Ishikawa (cell line): ENCODE results near the gene KCTD14.
A peak's percentile ranks its signal among the peaks of the same experiment; 100 is the strongest.

ENCODE experiments used
- CEBPB ChIP-seq: IDR thresholded peaks from 2 replicates; pipeline ENCODE4 v1.6.1; 2012
- EGR1 ChIP-seq: IDR thresholded peaks from 2 replicates; pipeline ENCODE4 v1.6.1; 2012
- EP300 ChIP-seq: IDR thresholded peaks from 2 replicates; pipeline ENCODE4 v1.6.1; 2012; ENCODE audit warnings: borderline replicate concordance
- FOXM1 ChIP-seq: IDR thresholded peaks from 2 replicates; pipeline ENCODE4 v1.6.1; 2012; ENCODE audit warnings: low read depth, borderline replicate concordance
- MAX ChIP-seq: IDR thresholded peaks from 2 replicates; pipeline ENCODE4 v1.6.1; 2012
- NFIC ChIP-seq: IDR thresholded peaks from 2 replicates; pipeline ENCODE4 v1.6.1; 2012
- RAD21 ChIP-seq: IDR thresholded peaks from 2 replicates; pipeline ENCODE4 v1.6.1; 2012; ENCODE audit warnings: low read depth
- TAF1 ChIP-seq: IDR thresholded peaks from 2 replicates; pipeline ENCODE4 v1.6.1; 2012; ENCODE audit warnings: low read depth, mild to moderate bottlenecking
- TEAD4 ChIP-seq: IDR thresholded peaks from 2 replicates; pipeline ENCODE4 v1.6.1; 2012
- YY1 ChIP-seq: IDR thresholded peaks from 2 replicates; pipeline ENCODE4 v1.6.1; 2012; ENCODE audit warnings: low read depth
- ZBTB7A ChIP-seq: IDR thresholded peaks from 2 replicates; pipeline ENCODE4 v1.6.1; 2012; ENCODE audit warnings: low read depth
- TF ChIP-seq, protein P1 (sequence below): IDR thresholded peaks from 2 replicates; pipeline ENCODE4 v1.6.1; 2012; ENCODE audit warnings: low read depth, mild to moderate bottlenecking
- TF ChIP-seq, protein P2 (sequence below): IDR thresholded peaks from 2 replicates; pipeline ENCODE4 v1.6.1; 2012

GRCh38 chr11:78032090-78032489 lies 9.0 kb upstream of the KCTD14 start:
- no peak for TF ChIP-seq EP300
- TF ChIP-seq MAX, result no peak
- TF ChIP-seq EGR1, result no peak
- no peak for TF ChIP-seq CEBPB
- no peak for TF ChIP-seq YY1
- TF ChIP-seq, protein P1, sequence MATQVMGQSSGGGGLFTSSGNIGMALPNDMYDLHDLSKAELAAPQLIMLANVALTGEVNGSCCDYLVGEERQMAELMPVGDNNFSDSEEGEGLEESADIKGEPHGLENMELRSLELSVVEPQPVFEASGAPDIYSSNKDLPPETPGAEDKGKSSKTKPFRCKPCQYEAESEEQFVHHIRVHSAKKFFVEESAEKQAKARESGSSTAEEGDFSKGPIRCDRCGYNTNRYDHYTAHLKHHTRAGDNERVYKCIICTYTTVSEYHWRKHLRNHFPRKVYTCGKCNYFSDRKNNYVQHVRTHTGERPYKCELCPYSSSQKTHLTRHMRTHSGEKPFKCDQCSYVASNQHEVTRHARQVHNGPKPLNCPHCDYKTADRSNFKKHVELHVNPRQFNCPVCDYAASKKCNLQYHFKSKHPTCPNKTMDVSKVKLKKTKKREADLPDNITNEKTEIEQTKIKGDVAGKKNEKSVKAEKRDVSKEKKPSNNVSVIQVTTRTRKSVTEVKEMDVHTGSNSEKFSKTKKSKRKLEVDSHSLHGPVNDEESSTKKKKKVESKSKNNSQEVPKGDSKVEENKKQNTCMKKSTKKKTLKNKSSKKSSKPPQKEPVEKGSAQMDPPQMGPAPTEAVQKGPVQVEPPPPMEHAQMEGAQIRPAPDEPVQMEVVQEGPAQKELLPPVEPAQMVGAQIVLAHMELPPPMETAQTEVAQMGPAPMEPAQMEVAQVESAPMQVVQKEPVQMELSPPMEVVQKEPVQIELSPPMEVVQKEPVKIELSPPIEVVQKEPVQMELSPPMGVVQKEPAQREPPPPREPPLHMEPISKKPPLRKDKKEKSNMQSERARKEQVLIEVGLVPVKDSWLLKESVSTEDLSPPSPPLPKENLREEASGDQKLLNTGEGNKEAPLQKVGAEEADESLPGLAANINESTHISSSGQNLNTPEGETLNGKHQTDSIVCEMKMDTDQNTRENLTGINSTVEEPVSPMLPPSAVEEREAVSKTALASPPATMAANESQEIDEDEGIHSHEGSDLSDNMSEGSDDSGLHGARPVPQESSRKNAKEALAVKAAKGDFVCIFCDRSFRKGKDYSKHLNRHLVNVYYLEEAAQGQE, result no peak
- TF ChIP-seq, protein P2, sequence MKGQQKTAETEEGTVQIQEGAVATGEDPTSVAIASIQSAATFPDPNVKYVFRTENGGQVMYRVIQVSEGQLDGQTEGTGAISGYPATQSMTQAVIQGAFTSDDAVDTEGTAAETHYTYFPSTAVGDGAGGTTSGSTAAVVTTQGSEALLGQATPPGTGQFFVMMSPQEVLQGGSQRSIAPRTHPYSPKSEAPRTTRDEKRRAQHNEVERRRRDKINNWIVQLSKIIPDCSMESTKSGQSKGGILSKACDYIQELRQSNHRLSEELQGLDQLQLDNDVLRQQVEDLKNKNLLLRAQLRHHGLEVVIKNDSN, result no peak
- no peak for TF ChIP-seq RAD21
- no peak for TF ChIP-seq TEAD4
- TF ChIP-seq TAF1, result no peak
- no peak for TF ChIP-seq FOXM1
- TF ChIP-seq NFIC, result peak; percentile 77
- no peak for TF ChIP-seq ZBTB7A
